Neural progenitor cell (in vitro differentiated cells): ENCODE data around the gene DRAP1. TPM values are rescaled to one million over a fixed set of nuclear protein-coding genes. Genes with fewer than 3 reads are reported as not detected.

ENCODE experiments used
- DNase-seq: peaks from one replicate; pipeline ENCODE4 v3.0.0-alpha.2; 2016; ENCODE audit warnings: low spot score
- H2AFZ ChIP-seq: fragments of 200-600 bp; sonication (generic); replicated peaks from 2 replicates; pipeline ENCODE4 v1.6.1; 2016; ENCODE audit warnings: antibody characterized with exemption
- H3F3A ChIP-seq: fragments of 200-600 bp; sonication (generic); 2 replicates; pipeline ENCODE4 v1.6.1; 2016; ENCODE audit warnings: antibody characterized with exemption, low read depth
- H3K27ac ChIP-seq: fragments of 200-600 bp; sonication (generic); 2 replicates; pipeline ENCODE4 v1.5.1; 2016; ENCODE audit warnings: mild to moderate bottlenecking
- H3K27me3 ChIP-seq: fragments of 200-600 bp; sonication (generic); 2 replicates; pipeline ENCODE4 v1.6.1; 2016; ENCODE audit warnings: mild to moderate bottlenecking, moderate library complexity
- H3K36me3 ChIP-seq: fragments of 200-600 bp; sonication (generic); 2 replicates; pipeline ENCODE4 v1.5.1; 2016
- H3K4me1 ChIP-seq: fragments of 200-600 bp; sonication (generic); 2 replicates; pipeline ENCODE4 v1.6.1; 2016; ENCODE audit warnings: mixed run types
- H3K4me2 ChIP-seq: fragments of 200-600 bp; sonication (generic); 2 replicates; pipeline ENCODE4 v1.6.1; 2016
- H3K4me3 ChIP-seq: fragments of 200-600 bp; sonication (generic); 2 replicates; pipeline ENCODE4 v1.5.1; 2016
- H3K79me2 ChIP-seq: fragments of 200-600 bp; sonication (generic); 2 replicates; pipeline ENCODE4 v1.6.1; 2016; ENCODE audit warnings: low read depth
- H3K9ac ChIP-seq: fragments of 200-600 bp; sonication (generic); 2 replicates; pipeline ENCODE4 v1.6.1; 2016
- H3K9me3 ChIP-seq: fragments of 200-600 bp; sonication (generic); 2 replicates; pipeline ENCODE4 v1.5.1; 2016; ENCODE audit warnings: low read depth
- H4K20me1 ChIP-seq: fragments of 200-600 bp; sonication (generic); 2 replicates; pipeline ENCODE4 v1.6.1; 2016; ENCODE audit warnings: low read depth
- H3K27ac Mint-ChIP-seq: 3 replicates; pipeline ENCODE4 v1.8.0; 2021; ENCODE audit warnings: mixed read lengths
- H3K27me3 Mint-ChIP-seq: 2 replicates; pipeline ENCODE4 v1.8.0; 2022; ENCODE audit warnings: low read depth, mild to moderate bottlenecking, inconsistent platforms, moderate library complexity, mixed read lengths; ENCODE audit not compliant: insufficient read depth
- H3K36me3 Mint-ChIP-seq: 3 replicates; pipeline ENCODE4 v1.8.0; 2021; ENCODE audit warnings: mixed read lengths
- H3K4me1 Mint-ChIP-seq: 3 replicates; pipeline ENCODE4 v1.8.0; 2021; ENCODE audit warnings: mixed read lengths
- H3K4me3 Mint-ChIP-seq: 3 replicates; pipeline ENCODE4 v1.8.0; 2021; ENCODE audit warnings: mild to moderate bottlenecking, moderate library complexity, mixed read lengths
- H3K9me3 Mint-ChIP-seq: 3 replicates; pipeline ENCODE4 v1.8.0; 2020; ENCODE audit warnings: mixed read lengths
- CTCF ChIP-seq: fragments of 200-600 bp; sonication (generic); IDR thresholded peaks from 2 replicates; pipeline ENCODE4 v1.5.1; 2017; ENCODE audit warnings: antibody characterized with exemption, mild to moderate bottlenecking
- EZH2 ChIP-seq: fragments of 200-600 bp; sonication (generic); IDR thresholded peaks from 2 replicates; pipeline ENCODE4 v1.6.1; 2017; ENCODE audit warnings: antibody characterized with exemption, mild to moderate bottlenecking, moderate library complexity
- EZH2phosphoT487 ChIP-seq: fragments of 200-600 bp; sonication (generic); IDR thresholded peaks from 2 replicates; pipeline ENCODE4 v1.6.1; 2017; ENCODE audit warnings: antibody characterized with exemption
- total RNA-seq: library from RNA; depleted of rRNA; stranded (reverse); fragments of >200 nt; gene quantifications from 2 replicates; pipeline ENCODE4 v1.2.3, GENCODE V29; 2015; ENCODE audit warnings: low replicate concordance

Gene DRAP1
- total RNA-seq, 1 donor from 2014 or later = 51.0 TPM

DNA sequence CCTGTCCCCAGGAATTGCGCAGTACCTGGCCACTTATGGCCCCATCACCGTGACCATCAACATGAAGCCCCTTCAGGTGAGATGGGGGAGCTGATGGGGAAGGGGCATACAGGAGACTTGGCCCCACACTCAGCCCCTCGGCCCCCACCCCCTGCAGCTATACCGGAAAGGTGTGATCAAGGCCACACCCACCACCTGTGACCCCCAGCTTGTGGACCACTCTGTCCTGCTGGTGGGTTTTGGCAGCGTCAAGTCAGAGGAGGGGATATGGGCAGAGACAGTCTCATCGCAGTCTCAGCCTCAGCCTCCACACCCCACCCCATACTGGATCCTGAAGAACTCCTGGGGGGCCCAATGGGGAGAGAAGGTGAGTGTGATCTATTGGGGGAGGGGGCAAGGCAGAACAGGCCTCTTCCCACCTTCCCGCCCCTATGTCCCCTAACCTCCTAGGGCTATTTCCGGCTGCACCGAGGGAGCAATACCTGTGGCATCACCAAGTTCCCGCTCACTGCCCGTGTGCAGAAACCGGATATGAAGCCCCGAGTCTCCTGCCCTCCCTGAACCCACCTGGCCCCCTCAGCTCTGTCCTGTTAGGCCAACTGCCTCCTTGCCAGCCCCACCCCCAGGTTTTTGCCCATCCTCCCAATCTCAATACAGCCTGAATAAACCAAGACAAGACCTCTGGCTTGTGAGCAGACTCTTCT, 36.0 kb upstream of the DRAP1 start:
- Histone ChIP-seq H3K27ac (no peak overlapping the region), H3K79me2 (peaks cover 17% of the 10 kb centered on the region), H3K9ac (no peak overlapping the region), H4K20me1 (peaks cover 14% of the 10 kb centered on the region), H3K4me3 (no peak overlapping the region), H3K9me3 (no peaks in the 10 kb centered on the region), H3F3A (peaks cover 23% of the 10 kb centered on the region), H3K27me3 (no peaks in the 10 kb centered on the region), H3K4me1 (peaks cover 7% of the 10 kb centered on the region), H3K36me3 (peaks cover 4% of the 10 kb centered on the region), H3K4me2 (no peak overlapping the region), H2AFZ (no peak overlapping the region)
- peaks cover 7% of the 10 kb centered on the region for H3K27me3 Mint-ChIP-seq
- no peak for DNase-seq
- no peak overlapping the region for H3K27ac Mint-ChIP-seq
- no peak overlapping the region for H3K4me3 Mint-ChIP-seq
- H3K4me1 Mint-ChIP-seq = peaks cover 25% of the 10 kb centered on the region
- H3K9me3 Mint-ChIP-seq = no peaks in the 10 kb centered on the region
- H3K36me3 Mint-ChIP-seq = peaks cover 25% of the 10 kb centered on the region
- TF ChIP-seq EZH2 (no peak), EZH2phosphoT487 (no peak), CTCF (no peak)

DNA sequence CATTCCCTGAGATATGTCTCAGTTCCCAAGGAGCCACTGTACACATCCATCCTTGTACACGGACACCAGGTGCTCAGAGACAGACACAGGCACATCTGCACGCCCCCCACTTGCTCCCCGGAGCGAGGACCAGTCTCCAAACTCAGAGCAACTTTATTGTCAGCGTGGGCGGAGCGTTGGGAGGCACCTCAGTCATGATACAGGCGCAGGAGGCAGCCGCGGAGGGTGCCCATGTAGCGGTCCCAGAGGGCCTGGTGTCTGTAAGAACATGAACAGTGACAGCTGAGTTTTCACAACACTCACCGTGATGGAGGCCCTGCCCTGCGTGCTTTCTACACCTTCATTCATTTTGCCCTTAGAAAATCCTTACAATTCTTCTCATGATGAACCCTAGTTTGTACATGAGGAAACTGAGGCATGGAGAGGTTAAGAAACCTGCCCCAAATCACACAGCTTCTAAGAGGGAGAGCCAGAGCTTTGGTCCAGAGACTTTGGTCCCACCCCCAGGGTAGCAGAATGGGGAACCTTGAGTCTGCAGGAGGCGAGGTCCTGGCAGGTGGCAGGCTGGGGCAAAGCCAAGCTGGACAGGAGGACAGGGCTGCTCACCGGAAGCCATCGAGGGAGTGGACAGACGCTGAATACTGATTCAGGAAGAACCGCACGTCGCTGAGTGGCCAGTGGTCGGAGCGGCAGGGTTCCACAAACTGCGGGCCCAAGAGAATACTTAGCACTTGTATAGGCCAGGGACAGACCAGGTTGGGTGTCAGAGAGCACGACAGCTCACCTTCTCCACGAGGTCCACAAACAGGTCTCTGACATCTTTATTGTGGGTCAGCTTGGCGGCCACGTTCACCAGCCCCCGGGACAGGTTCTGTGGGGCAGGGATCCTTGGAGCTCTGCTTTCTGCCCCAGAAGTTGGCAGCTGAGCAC, 35.2 kb upstream of the DRAP1 start:
- Mint-ChIP-seq H3K27ac (peak overlapping the region; percentile 60), H3K27me3 (peaks cover 6% of the 10 kb centered on the region), H3K4me3 (no peak overlapping the region), H3K9me3 (no peaks in the 10 kb centered on the region), H3K36me3 (peaks cover 25% of the 10 kb centered on the region), H3K4me1 (peaks cover 29% of the 10 kb centered on the region)
- peaks cover 14% of the 10 kb centered on the region for H4K20me1 ChIP-seq
- H3K36me3 ChIP-seq = peaks cover 4% of the 10 kb centered on the region
- H3K4me3 ChIP-seq = no peak overlapping the region
- peaks cover 7% of the 10 kb centered on the region for H3K4me1 ChIP-seq
- H2AFZ ChIP-seq = no peak overlapping the region
- H3K4me2 ChIP-seq = no peak overlapping the region
- no peak for TF ChIP-seq CTCF
- no peak for TF ChIP-seq EZH2
- no peak for TF ChIP-seq EZH2phosphoT487
- H3F3A ChIP-seq = peaks cover 30% of the 10 kb centered on the region
- H3K27ac ChIP-seq = no peak overlapping the region
- H3K79me2 ChIP-seq = peaks cover 17% of the 10 kb centered on the region
- no peak overlapping the region for H3K9ac ChIP-seq
- no peak for DNase-seq
- H3K27me3 ChIP-seq = peaks cover 5% of the 10 kb centered on the region
- H3K9me3 ChIP-seq = no peaks in the 10 kb centered on the region

DNA sequence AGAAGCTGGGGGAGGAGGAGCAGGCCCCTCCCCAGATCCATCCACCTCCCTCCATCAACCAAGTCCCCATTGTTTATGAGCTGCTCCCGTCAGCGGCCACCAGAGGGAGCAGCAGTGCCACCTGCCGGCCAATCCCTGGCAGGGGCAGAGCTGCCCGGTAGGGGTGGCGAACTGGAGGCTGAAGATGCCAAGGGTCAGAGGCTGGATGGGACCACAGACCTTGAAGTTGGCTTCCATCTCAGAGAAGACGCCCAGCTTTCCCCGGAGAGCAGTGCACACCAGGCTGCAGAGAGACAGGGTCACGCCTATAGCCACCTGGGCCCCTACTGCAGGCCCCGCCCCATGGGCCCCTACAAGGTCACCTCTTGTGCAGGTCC, 34.5 kb upstream of the DRAP1 start:
- Histone ChIP-seq H3K4me3 (no peak overlapping the region), H4K20me1 (peaks cover 14% of the 10 kb centered on the region), H3K79me2 (peaks cover 17% of the 10 kb centered on the region), H3K9ac (no peak overlapping the region), H3F3A (peaks cover 37% of the 10 kb centered on the region), H3K9me3 (no peaks in the 10 kb centered on the region), H3K36me3 (peaks cover 4% of the 10 kb centered on the region), H3K27me3 (peaks cover 11% of the 10 kb centered on the region), H3K4me2 (no peak overlapping the region), H3K27ac (no peak overlapping the region), H2AFZ (no peak overlapping the region), H3K4me1 (peaks cover 13% of the 10 kb centered on the region)
- H3K27me3 Mint-ChIP-seq = peaks cover 3% of the 10 kb centered on the region
- peaks cover 25% of the 10 kb centered on the region for H3K36me3 Mint-ChIP-seq
- peak; percentile 88 for DNase-seq
- H3K4me3 Mint-ChIP-seq = no peak overlapping the region
- no peak for TF ChIP-seq EZH2phosphoT487
- TF ChIP-seq CTCF = peak; percentile 99
- peak overlapping the region; percentile 60 for H3K27ac Mint-ChIP-seq
- H3K4me1 Mint-ChIP-seq = peaks cover 35% of the 10 kb centered on the region
- no peaks in the 10 kb centered on the region for H3K9me3 Mint-ChIP-seq
